ENCODE measurements around the gene PPP1R11.

GRCh38 chr6:30042914-30043313, 24.1 kb upstream of the PPP1R11 start:
- TF ChIP-seq CTCF (IDR thresholded peaks at IDR 0.05) (no peak), EP300 (IDR thresholded peaks at IDR 0.05) (no peak), POLR2A (IDR thresholded peaks at IDR 0.05) (no peak), POLR2AphosphoS5 (IDR thresholded peaks at IDR 0.05) (no peak)
